Mesothelial cell of epicardium (in vitro differentiated cells): ENCODE results near the gene FOXS1. TPM values are rescaled to one million over a fixed set of nuclear protein-coding genes. Genes with fewer than 3 reads are reported as not detected.

Experiments
- DNase-seq, 2 experiments: peaks; one replicate each; pipeline ENCODE4 v3.0.0; 2021; ENCODE audit warnings: low spot score in 2 of 2; ENCODE audit not compliant: unreplicated experiment in 2 of 2
- H3K27ac Mint-ChIP-seq: 2 replicates; pipeline ENCODE4 v1.8.0; 2021; ENCODE audit warnings: mixed read lengths
- H3K27me3 Mint-ChIP-seq: 2 replicates; pipeline ENCODE4 v1.8.0; 2021; ENCODE audit warnings: low read depth, mixed read lengths
- H3K36me3 Mint-ChIP-seq: 2 replicates; pipeline ENCODE4 v1.8.0; 2021; ENCODE audit warnings: mixed read lengths
- H3K4me1 Mint-ChIP-seq: 2 replicates; pipeline ENCODE4 v1.8.0; 2021; ENCODE audit warnings: mixed read lengths
- H3K4me3 Mint-ChIP-seq: 2 replicates; pipeline ENCODE4 v1.8.0; 2021; ENCODE audit warnings: mild to moderate bottlenecking, moderate library complexity, mixed read lengths
- H3K9me3 Mint-ChIP-seq: 2 replicates; pipeline ENCODE4 v1.8.0; 2021; ENCODE audit warnings: mixed read lengths
- total RNA-seq: library from RNA; stranded (reverse); gene quantifications from 3 replicates; pipeline ENCODE4 v1.2.1, GENCODE V29; 2021
- TF ChIP-seq, protein P1 (sequence below): fragments of 200-600 bp; sonication (generic); IDR thresholded peaks from one replicate; pipeline ENCODE4 v1.5.0; 2021; ENCODE audit warnings: antibody characterized with exemption; ENCODE audit not compliant: unreplicated experiment

The FOXS1 gene
- total RNA-seq, 1 donor from 2014 or later, result 1.9 TPM

- Mint-ChIP-seq H3K4me1 (peaks cover 15% of the 10 kb centered on the region), H3K27ac (no peak overlapping the region), H3K9me3 (no peaks in the 10 kb centered on the region), H3K27me3 (peaks cover 17% of the 10 kb centered on the region), H3K4me3 (no peak overlapping the region), H3K36me3 (no peaks in the 10 kb centered on the region)
- no peak for DNase-seq
- TF ChIP-seq, protein P1, sequence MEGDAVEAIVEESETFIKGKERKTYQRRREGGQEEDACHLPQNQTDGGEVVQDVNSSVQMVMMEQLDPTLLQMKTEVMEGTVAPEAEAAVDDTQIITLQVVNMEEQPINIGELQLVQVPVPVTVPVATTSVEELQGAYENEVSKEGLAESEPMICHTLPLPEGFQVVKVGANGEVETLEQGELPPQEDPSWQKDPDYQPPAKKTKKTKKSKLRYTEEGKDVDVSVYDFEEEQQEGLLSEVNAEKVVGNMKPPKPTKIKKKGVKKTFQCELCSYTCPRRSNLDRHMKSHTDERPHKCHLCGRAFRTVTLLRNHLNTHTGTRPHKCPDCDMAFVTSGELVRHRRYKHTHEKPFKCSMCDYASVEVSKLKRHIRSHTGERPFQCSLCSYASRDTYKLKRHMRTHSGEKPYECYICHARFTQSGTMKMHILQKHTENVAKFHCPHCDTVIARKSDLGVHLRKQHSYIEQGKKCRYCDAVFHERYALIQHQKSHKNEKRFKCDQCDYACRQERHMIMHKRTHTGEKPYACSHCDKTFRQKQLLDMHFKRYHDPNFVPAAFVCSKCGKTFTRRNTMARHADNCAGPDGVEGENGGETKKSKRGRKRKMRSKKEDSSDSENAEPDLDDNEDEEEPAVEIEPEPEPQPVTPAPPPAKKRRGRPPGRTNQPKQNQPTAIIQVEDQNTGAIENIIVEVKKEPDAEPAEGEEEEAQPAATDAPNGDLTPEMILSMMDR, result no peak
Measured at GRCh38 chr20:31863296-31864085, 18.1 kb upstream of the FOXS1 start.

GRCh38 chr20:31862506-31862905 is 17.1 kb upstream of the FOXS1 start:
- Mint-ChIP-seq H3K27me3 (peaks cover 11% of the 10 kb centered on the region), H3K36me3 (no peaks in the 10 kb centered on the region), H3K4me1 (peaks cover 18% of the 10 kb centered on the region), H3K27ac (no peak overlapping the region), H3K9me3 (no peaks in the 10 kb centered on the region), H3K4me3 (peak overlapping the region; percentile 27)
- no peak for DNase-seq
- TF ChIP-seq, protein P1, result no peak

DNA sequence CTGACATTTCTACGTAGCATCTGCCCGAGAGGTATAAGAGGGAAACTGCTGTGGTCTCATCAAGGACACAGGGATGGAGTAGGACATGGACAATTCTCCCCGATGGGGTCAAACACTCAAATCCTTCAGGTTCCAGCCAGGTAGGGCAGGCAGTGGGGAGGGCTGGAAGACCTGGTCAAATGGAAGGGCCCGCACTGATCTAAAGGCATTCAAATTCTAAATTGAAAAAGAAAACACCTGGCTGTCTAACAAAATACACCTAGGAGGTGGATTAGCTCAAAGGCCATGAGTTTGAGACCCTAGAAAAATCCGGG is 16.7 kb upstream of the FOXS1 start:
- Mint-ChIP-seq H3K27ac (no peak overlapping the region), H3K27me3 (peaks cover 8% of the 10 kb centered on the region), H3K4me1 (peaks cover 19% of the 10 kb centered on the region), H3K4me3 (peak overlapping the region; percentile 76), H3K9me3 (no peaks in the 10 kb centered on the region), H3K36me3 (no peaks in the 10 kb centered on the region)
- TF ChIP-seq, protein P1, result no peak
- no peak for DNase-seq

DNA sequence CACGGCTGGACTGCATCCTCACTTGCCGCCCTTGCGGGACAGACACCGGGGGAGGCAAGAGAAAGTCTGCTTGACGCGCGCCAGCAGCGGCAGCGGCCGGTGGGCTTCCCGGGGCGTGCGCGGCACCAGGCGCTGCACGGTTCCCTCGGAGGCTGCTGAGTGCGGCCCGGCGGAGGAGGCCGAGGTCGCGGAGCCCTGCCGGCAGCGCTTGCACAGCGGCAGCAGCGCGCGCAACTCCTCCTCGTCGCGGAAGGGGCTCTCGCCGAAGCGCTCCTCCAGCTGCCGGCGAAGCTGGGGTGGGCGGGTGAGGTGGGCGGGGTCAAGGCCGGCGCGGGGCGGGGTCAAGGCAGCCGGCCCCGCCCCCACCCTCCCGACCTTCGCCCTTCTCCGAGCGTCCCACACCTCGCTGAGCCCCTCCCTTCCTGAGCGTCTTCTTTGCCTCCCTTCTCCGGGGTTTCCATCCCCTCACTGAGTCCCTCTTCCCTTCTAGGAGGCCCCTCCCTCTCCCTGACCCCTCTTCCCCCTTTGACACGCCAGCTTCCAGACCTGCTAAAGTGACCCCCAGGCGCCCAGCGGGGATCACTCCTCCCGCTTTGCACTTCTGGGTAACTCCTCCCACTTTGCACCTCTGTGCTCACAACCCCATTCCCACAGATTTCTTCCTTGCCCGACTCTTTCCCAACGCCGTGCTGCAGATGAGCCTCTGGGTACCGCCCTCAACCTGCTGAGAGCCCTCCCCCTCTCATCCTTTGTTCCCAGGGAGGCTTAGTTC is 16.2 kb upstream of the FOXS1 start:
- H3K27me3 Mint-ChIP-seq, result peaks cover 8% of the 10 kb centered on the region
- TF ChIP-seq, protein P1, result no peak
- peak; percentile 72 to 74 for DNase-seq
- H3K36me3 Mint-ChIP-seq, result no peaks in the 10 kb centered on the region
- peak overlapping the region; percentile 14 for H3K27ac Mint-ChIP-seq
- H3K4me3 Mint-ChIP-seq, result peak overlapping the region; percentile 76
- H3K4me1 Mint-ChIP-seq, result peaks cover 19% of the 10 kb centered on the region
- H3K9me3 Mint-ChIP-seq, result no peaks in the 10 kb centered on the region

- TF ChIP-seq, protein P1, result no peak
- no peaks in the 10 kb centered on the region for H3K36me3 Mint-ChIP-seq
- DNase-seq, result no peak
- H3K9me3 Mint-ChIP-seq, result no peaks in the 10 kb centered on the region
- peak overlapping the region; percentile 61 for H3K4me3 Mint-ChIP-seq
- H3K27me3 Mint-ChIP-seq, result peaks cover 8% of the 10 kb centered on the region
- H3K27ac Mint-ChIP-seq, result no peak overlapping the region
- H3K4me1 Mint-ChIP-seq, result peaks cover 19% of the 10 kb centered on the region
Measured at GRCh38 chr20:31861135-31861384, 15.7 kb upstream of the FOXS1 start.
